Activated T-helper 1 cell treated with anti-CD3 and anti-CD28 coated beads, Interleukin-12 subunit alpha, Interleukin-12 subunit beta, Interleukin-2, Interleukin-4 antibody, amounts not matched to agents 30 ng/mL and 10 ng/mL and 1 ng/mL, durations not matched to agents 14 hours and 24 hours and 36 hours (primary cell): Measurements from ENCODE around the gene POFUT1. TPM values are rescaled to one million over a fixed set of nuclear protein-coding genes. Genes with fewer than 3 reads are reported as not detected.
"Not testable (repeated sequence)": the region's sequence is repeated elsewhere in the genome, so short reads cannot be mapped to it uniquely, and the experiment has no call there.

Experiments used
- DNase-seq: peaks from one replicate; pipeline ENCODE4 v3.0.0; 2021; ENCODE audit warnings: low spot score
- H3K27ac Mint-ChIP-seq: one replicate; pipeline ENCODE4 v1.8.0; 2021; ENCODE audit warnings: mild to moderate bottlenecking, mixed read lengths
- H3K27me3 Mint-ChIP-seq: one replicate; pipeline ENCODE4 v1.8.0; 2022; ENCODE audit warnings: mild to moderate bottlenecking, moderate library complexity, mixed read lengths; ENCODE audit not compliant: insufficient read depth
- H3K36me3 Mint-ChIP-seq: one replicate; pipeline ENCODE4 v1.8.0; 2021; ENCODE audit warnings: low read depth, mixed read lengths
- H3K4me1 Mint-ChIP-seq: one replicate; pipeline ENCODE4 v1.8.0; 2021; ENCODE audit warnings: low read depth, mixed read lengths
- H3K4me3 Mint-ChIP-seq: one replicate; pipeline ENCODE4 v1.8.0; 2021; ENCODE audit warnings: mild to moderate bottlenecking, moderate library complexity, mixed read lengths
- H3K9me3 Mint-ChIP-seq: one replicate; pipeline ENCODE4 v1.8.0; 2021; ENCODE audit warnings: mixed read lengths
- intact Hi-C: fragments of 100-400 bp; cut with micrococcal nuclease; formaldehyde crosslinking; loops from one replicate; pipeline ENCODE4 v1.15.1; 2024
- total RNA-seq: library from RNA; stranded (reverse); gene quantifications from 2 replicates; pipeline ENCODE4 v1.2.3, GENCODE V29; 2022

Gene POFUT1
- total RNA-seq, 1 donor from 2014 or later = 73.0 TPM

DNA sequence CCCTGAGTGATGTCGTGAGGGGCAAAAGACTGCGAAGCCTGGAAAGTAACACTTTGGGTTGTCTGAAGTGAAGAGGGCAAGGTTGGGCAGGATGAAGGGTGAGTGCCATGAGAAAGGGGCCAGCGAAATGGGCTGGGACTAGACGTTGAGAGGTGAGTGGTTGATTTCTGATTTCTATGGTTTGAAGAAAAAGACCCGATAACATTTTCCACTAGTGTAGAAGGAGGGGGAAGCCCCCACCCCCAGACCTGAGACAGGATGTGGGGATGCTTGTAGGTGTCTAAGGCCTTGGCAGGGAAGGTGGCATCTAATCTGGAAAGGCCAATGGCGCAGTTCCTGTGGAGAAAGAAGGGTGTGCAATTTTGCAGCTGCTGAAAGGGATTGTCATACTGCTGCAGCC is 44.5 kb downstream of the POFUT1 start:
- DNase-seq = peak; percentile 39
- Mint-ChIP-seq H3K36me3 (peaks cover 13% of the 10 kb centered on the region), H3K9me3 (peaks cover 8% of the 10 kb centered on the region), H3K4me3 (peak overlapping the region; percentile 43), H3K27me3 (no peaks in the 10 kb centered on the region), H3K4me1 (peaks cover 60% of the 10 kb centered on the region), H3K27ac (peak overlapping the region; percentile 98)
- intact Hi-C loops = loop anchor here (1.0 kb wide), 5 partner anchors 25 to 103 kb away; partner anchors contain the start of gene KIF3B

DNA sequence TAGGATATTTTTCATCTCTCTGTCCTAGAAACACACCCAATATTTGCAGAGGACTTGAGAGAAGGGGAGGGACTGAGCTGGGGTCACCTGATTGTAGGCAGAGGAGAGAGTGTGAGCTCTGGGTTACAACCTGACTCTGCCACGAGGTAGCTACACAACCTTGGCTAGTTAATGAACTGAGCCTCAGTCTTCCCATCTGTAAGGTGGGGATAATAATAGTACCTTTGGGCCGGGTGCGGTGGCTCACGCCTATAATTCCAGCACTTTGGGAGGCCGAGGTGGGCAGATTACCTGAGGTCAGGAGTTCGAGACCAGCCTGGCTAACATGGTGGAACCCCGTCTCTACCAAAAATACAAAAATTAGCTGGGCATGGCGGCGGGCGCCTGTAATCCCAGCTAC is 53.3 kb downstream of the POFUT1 start:
- intact Hi-C loops, DNase-seq, H3K27me3 Mint-ChIP-seq, H3K36me3 Mint-ChIP-seq, H3K4me3 Mint-ChIP-seq, H3K27ac Mint-ChIP-seq, H3K9me3 Mint-ChIP-seq: not testable (repeated sequence)
- H3K4me1 Mint-ChIP-seq = peaks cover 14% of the 10 kb centered on the region

DNA sequence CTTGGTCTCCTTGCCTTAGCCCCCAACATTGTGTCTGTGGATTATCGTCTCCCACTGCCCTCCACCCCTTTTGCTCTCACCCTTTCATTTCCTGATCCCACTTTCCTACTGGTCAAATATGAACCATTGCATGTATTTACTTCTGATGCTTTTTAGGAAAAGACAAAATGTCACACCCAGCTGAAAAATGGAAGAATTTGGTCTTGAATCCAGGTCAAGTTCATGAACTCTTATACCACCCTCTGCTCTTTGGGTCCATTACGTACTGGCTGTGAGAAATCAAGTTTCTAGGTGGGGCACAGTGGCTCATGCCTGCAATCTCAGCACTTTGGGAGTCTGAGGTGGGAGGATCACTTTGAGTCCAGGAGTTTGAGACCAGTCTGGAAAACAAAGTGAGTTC is 54.0 kb downstream of the POFUT1 start:
- no peak for DNase-seq
- Mint-ChIP-seq H3K4me3 (no peak overlapping the region), H3K27me3 (no peaks in the 10 kb centered on the region), H3K36me3 (no peaks in the 10 kb centered on the region), H3K27ac (no peak overlapping the region), H3K9me3 (no peaks in the 10 kb centered on the region), H3K4me1 (peaks cover 8% of the 10 kb centered on the region)
- intact Hi-C loops = no loop called here

DNA sequence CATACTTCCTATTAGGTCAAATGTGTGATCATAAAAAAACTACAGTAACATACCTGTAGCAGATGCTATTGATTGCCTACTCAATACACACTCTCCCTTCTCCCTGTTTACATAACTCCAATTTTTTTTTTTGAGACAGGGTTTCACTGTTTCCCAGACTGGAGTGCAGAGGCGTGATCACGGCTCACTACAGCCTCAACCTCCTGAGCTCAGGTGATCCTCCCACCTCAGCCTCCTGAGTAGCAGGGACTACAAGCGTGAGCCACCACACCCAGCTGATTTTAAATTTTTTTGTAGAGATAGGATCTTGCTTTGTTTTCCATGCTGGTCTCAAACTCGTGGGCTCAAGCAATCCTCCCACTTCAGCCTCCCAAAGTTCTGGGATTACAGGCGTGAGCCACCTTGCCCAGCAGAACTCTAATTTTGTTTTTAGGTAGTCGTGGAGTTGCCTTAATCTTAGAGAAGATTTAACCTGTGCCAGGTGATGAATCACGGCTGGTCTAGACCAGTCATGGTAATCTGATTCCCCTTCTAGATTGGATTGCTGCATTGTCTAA is 55.8 kb downstream of the POFUT1 start:
- no peaks in the 10 kb centered on the region for H3K9me3 Mint-ChIP-seq
- intact Hi-C loops = no loop called here
- H3K4me3 Mint-ChIP-seq = no peak overlapping the region
- H3K4me1 Mint-ChIP-seq = no peaks in the 10 kb centered on the region
- no peak overlapping the region for H3K27ac Mint-ChIP-seq
- H3K36me3 Mint-ChIP-seq = no peaks in the 10 kb centered on the region
- DNase-seq = no peak
- no peaks in the 10 kb centered on the region for H3K27me3 Mint-ChIP-seq

DNA sequence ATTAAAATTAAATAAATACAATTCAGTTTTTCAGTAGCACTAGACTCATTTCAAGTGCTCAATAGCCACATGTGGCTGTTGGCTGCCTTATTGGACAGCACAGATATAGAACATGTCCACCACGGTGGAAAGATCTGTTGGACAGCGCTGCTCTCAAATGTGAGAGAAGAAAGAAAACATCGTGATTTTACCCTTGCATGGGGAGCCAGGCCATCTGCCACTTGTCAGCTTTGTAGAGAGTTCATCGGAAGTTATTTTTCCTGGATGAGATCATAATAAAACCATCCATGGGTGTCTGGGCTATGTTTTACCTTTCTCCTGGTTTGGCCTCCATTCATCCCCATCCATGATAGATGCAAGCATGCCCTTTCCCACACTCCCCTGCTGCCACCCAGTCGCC is 63.9 kb downstream of the POFUT1 start:
- intact Hi-C loops = no loop called here
- Mint-ChIP-seq H3K4me3 (no peak overlapping the region), H3K9me3 (peaks cover 4% of the 10 kb centered on the region), H3K27ac (no peak overlapping the region), H3K4me1 (peaks cover 9% of the 10 kb centered on the region), H3K36me3 (no peaks in the 10 kb centered on the region), H3K27me3 (peaks cover 4% of the 10 kb centered on the region)
- no peak for DNase-seq

DNA sequence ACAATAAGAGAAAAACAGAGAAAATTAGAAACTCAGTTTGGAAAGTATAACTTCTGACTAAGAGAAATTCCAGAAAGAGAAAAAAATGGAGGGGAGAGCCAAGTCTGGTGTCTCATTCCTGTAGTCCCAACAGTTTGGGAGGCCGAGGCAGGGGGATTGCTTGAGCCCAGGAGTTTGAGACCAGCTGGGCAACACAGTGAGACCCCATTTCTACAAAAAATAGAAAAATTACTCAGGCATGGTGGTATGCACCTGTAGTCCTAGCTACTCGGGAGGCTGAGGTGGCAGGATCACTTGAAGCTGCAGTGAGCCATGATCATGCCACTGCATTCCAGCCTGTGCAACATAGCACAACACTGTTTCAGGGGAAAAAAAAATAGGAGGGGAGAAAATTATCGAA is 66.7 kb downstream of the POFUT1 start:
- H3K27ac Mint-ChIP-seq = no peak overlapping the region
- H3K4me3 Mint-ChIP-seq = no peak overlapping the region
- DNase-seq = no peak
- intact Hi-C loops = no loop called here
- peaks cover 22% of the 10 kb centered on the region for H3K4me1 Mint-ChIP-seq
- H3K9me3 Mint-ChIP-seq = peaks cover 4% of the 10 kb centered on the region
- H3K36me3 Mint-ChIP-seq = no peaks in the 10 kb centered on the region
- H3K27me3 Mint-ChIP-seq = peaks cover 4% of the 10 kb centered on the region

DNA sequence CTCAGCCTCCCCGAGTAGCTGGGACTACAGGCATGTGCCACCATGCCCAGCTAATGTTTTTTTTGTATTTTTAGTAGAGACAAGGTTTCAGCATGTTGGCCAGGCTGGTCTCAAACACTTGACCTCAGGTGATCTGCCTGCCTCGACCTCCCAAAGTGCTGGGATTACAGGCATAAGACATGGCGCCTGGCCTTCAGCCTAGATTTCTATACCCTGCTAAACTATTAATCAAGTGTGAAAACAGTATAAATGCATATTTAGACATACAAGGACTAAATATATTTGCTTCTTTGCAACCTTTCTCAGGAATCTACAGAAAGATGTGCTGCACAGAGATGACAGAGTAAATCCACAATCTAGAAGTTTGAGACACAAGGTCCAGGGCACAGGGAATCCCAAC is 67.5 kb downstream of the POFUT1 start:
- H3K27ac Mint-ChIP-seq, intact Hi-C loops, H3K36me3 Mint-ChIP-seq: not testable (repeated sequence)

DNA sequence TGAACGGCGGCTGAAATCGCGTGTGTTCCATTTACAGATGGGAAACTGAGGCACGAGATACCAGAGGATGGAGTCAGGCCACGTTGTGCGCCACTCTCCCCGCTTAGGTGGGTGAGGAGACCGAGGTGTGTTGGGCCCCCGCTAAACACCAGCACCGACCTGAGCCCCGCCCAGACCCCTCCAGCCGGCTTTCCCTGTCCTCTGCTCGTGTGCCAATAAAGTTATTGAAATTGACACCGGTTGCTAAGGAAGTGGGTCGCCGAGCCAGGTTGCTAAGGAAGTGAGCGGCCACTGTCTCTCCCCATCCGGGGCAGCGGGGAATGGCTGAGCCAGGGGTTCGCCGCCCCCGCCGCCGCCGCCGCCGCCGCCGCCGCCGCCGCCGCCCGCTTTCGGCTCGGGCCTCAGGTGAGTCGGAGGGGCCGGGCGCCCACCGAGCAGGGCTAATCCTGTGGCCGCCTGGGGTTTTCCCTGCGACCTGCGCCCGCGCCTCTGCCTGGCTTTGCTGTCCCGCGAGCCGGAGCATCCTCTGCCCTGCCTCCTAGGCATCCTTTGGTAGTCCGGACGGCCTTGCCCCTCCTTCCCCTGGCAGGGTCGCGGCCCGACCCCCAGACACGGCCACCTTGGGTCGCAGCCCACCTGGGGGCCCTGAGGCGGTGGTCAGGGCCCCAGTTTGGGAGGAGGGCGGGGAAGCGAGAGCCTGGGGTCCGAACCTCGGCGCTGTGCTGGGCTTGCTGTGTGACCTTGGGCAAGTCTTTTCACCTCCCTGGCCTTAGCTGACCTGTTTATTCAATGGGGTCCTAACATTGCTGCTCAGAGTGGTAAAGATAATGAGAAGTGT is 69.9 kb downstream of the POFUT1 start, which contains the start of gene KIF3B:
Gene KIF3B, plus strand, starts transcription at position 291 of the 838 bp plus-strand sequence. CDS start 32,127 bp downstream, outside the sequence.
- intact Hi-C loops = loop anchor here (1.0 to 2.0 kb wide), 5 partner anchors 8 to 77 kb away; partner anchors contain the start of genes PLAGL2 and POFUT1
- Mint-ChIP-seq H3K27ac (peak within 1 kb of the TSS; percentile 84), H3K9me3 (peaks cover 4% of the 10 kb centered on the region), H3K4me3 (peak within 1 kb of the TSS; percentile 91), H3K27me3 (no peaks in the 10 kb centered on the region), H3K4me1 (peaks cover 49% of the 10 kb centered on the region), H3K36me3 (peaks cover 18% of the 10 kb centered on the region)
- peak; percentile 87 for DNase-seq

More for the DNA sequence above, 67.5 kb downstream of the POFUT1 start:
- not testable (repeated sequence) for H3K27me3 Mint-ChIP-seq, H3K4me3 Mint-ChIP-seq, H3K9me3 Mint-ChIP-seq, DNase-seq
- H3K4me1 Mint-ChIP-seq = peaks cover 28% of the 10 kb centered on the region

DNA sequence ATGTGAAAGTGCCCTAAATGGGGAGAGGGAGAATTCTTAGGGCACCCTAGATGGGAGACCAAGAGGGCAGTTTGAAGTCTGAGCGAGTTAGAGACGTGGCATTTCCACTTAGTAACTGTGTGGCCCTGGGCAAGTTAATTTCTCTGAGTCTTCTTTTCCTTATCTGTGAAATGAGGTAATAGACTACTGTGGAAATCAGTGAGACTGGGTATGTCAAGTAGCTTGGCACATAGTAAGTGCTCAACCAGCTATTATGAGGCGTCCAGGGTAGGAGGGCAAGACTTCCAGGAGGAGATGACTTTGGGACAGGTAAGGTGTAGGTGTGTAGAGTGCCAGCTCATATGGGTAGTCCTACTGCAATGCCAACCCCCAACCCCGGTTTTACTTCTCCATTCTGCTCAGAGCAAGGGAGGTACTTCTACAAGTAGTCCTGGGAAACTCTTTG is 70.5 kb downstream of the POFUT1 start:
- intact Hi-C loops = loop anchor here (1.0 kb wide), 1 partner anchor 46 kb away; no protein-coding TSS in a partner anchor
- Mint-ChIP-seq H3K4me1 (peaks cover 50% of the 10 kb centered on the region), H3K27ac (peak overlapping the region; percentile 84), H3K9me3 (peaks cover 4% of the 10 kb centered on the region), H3K4me3 (peak overlapping the region; percentile 91), H3K36me3 (peaks cover 18% of the 10 kb centered on the region), H3K27me3 (no peaks in the 10 kb centered on the region)
- no peak for DNase-seq

DNA sequence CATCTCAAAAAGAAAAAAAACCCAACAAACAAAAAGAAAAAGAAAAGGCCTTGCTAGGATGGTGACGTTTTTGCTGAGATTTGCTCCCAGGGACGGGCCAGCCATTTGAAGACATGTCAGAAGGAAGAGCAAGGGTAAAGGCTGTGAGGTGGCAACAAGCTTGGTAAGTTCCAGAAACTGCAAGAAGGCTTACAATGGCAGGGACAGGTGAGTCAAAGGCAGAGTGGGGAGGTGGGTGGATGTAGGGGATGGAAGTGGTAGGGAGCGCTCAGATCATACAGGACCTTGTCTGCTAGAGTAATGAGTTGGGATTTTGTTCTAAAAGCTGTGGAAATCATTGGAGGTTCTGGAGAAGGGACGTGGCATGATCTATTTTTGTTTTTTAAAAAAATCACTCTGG is 74.0 kb downstream of the POFUT1 start:
- H3K36me3 Mint-ChIP-seq = peaks cover 26% of the 10 kb centered on the region
- H3K27me3 Mint-ChIP-seq = no peaks in the 10 kb centered on the region
- peak overlapping the region; percentile 41 for H3K27ac Mint-ChIP-seq
- intact Hi-C loops = no loop called here
- peaks cover 70% of the 10 kb centered on the region for H3K4me1 Mint-ChIP-seq
- H3K4me3 Mint-ChIP-seq = peak overlapping the region; percentile 2
- DNase-seq = no peak
- no peaks in the 10 kb centered on the region for H3K9me3 Mint-ChIP-seq

DNA sequence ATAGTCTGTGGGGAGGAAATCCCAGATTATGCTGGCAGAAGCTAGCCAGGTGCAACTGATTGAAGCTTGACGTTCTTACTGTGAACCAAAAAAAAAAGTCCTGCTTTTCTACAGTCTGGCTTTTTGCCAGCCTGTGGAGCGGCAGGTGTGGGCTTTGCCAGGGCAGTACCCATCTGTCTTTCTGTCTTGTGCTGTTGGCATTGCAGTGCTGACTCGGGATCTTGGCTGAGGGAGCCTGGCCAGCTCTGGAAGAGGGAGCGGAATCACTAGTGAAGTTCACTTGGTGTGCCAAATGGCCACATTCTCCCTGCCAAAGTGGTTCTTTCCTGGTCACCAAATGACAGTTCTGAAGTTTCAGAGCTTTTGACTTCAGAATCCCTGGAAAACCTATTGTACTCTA is 74.8 kb downstream of the POFUT1 start:
- H3K27ac Mint-ChIP-seq = no peak overlapping the region
- no peaks in the 10 kb centered on the region for H3K9me3 Mint-ChIP-seq
- no peak overlapping the region for H3K4me3 Mint-ChIP-seq
- no peak for DNase-seq
- peaks cover 77% of the 10 kb centered on the region for H3K4me1 Mint-ChIP-seq
- no peaks in the 10 kb centered on the region for H3K27me3 Mint-ChIP-seq
- H3K36me3 Mint-ChIP-seq = peaks cover 26% of the 10 kb centered on the region
- intact Hi-C loops = no loop called here

DNA sequence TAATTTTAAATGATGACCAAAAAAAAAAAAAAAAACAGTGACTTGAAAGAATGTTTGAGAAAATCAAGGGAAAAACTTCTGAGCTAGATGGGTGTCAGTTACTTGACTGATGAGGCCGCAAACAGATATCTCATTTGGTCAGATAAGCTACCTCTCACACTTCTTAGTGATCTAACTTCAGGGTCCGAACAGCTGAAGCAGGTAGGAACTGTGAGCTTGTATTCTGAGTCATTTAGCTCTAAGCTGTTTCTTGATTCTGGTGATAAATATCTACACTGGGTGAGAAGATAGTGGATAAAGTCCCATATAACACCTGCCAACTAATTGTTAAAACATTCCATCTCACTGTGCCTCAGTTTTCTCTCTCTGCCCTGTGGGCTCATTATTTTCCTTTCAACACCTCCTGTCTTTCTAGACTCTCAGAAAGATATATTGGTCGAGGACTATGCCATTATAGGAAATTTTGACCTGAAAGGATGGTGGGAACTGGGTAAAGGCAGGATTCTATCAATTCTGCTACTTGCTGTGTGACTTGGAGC is 77.5 kb downstream of the POFUT1 start:
- no peak for DNase-seq
- H3K9me3 Mint-ChIP-seq = no peaks in the 10 kb centered on the region
- intact Hi-C loops = loop anchor here (1.0 kb wide), 6 partner anchors 8 to 78 kb away; partner anchors contain the start of genes KIF3B, PLAGL2 and POFUT1
- peaks cover 30% of the 10 kb centered on the region for H3K36me3 Mint-ChIP-seq
- peaks cover 74% of the 10 kb centered on the region for H3K4me1 Mint-ChIP-seq
- H3K27ac Mint-ChIP-seq = peak overlapping the region; percentile 87
- H3K4me3 Mint-ChIP-seq = peak overlapping the region; percentile 32
- H3K27me3 Mint-ChIP-seq = no peaks in the 10 kb centered on the region
